ENCODE results near the gene HPCAL1. TPM values are rescaled to one million over a fixed set of nuclear protein-coding genes. Genes with fewer than 3 reads are reported as not detected.

HPCAL1 gene
- total RNA-seq, 1 donor from 2014 or later = 401 TPM

GRCh38 chr2:10405448-10405847 lies 102.7 kb downstream of the HPCAL1 start:
- Histone ChIP-seq H3K9me3 (no peaks in the 10 kb centered on the region), H3K4me3 (peak overlapping the region in 1 of 2 donors; percentile 44), H3K4me1 (peaks cover 19 to 36% of the 10 kb centered on the region in 2 donors), H3K27me3 (no peaks in the 10 kb centered on the region), H3K36me3 (no peaks in the 10 kb centered on the region), H3K27ac (peak overlapping the region; percentile 79 to 88)
- DNase-seq (ENCODE audit: low spot score in 2 of 2) = peak; percentile 65 to 95
- intact Hi-C loops (cut with DNase I) = loop anchor here (1.0 to 5.0 kb wide), 5 partner anchors 43 to 848 kb away; partner anchors contain the start of genes ADAM17, CYS1, ODC1 and PDIA6
- TF ChIP-seq CTCF (IDR thresholded peaks at IDR 0.05) = no peak

DNA sequence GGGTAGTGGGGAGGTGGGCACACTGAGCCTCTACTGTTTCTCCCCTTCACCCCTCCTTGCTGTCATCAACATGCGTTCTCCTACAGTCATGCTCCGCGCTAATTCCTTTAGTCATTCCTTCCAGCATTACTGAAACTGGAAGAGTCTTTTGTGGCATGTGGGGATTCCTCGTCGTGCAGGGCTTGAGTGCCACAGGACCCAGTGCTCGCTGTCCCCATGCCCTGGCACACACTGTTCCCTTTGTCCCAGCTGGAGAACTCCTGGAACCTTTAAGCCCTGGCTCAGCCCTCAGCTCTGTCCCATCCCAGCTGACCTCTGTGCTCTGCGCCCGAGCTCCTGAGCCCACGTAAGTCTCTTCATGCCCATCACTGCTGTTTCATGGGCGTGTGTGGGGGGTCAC lies 103.3 kb downstream of the HPCAL1 start:
- Histone ChIP-seq H3K4me3 (peak overlapping the region in 1 of 2 donors; percentile 32), H3K4me1 (peaks cover 19 to 36% of the 10 kb centered on the region in 2 donors), H3K36me3 (no peaks in the 10 kb centered on the region), H3K27ac (peak overlapping the region; percentile 79 to 86), H3K9me3 (no peaks in the 10 kb centered on the region), H3K27me3 (no peaks in the 10 kb centered on the region)
- no peak for TF ChIP-seq CTCF (IDR thresholded peaks at IDR 0.05)
- DNase-seq (ENCODE audit: low spot score in 2 of 2) = peak in 1 of 2 donors; percentile 73
- intact Hi-C loops (cut with DNase I) = loop anchor here (5.0 kb wide), 3 partner anchors 406 to 849 kb away; partner anchors contain the start of genes ADAM17 and PDIA6

DNA sequence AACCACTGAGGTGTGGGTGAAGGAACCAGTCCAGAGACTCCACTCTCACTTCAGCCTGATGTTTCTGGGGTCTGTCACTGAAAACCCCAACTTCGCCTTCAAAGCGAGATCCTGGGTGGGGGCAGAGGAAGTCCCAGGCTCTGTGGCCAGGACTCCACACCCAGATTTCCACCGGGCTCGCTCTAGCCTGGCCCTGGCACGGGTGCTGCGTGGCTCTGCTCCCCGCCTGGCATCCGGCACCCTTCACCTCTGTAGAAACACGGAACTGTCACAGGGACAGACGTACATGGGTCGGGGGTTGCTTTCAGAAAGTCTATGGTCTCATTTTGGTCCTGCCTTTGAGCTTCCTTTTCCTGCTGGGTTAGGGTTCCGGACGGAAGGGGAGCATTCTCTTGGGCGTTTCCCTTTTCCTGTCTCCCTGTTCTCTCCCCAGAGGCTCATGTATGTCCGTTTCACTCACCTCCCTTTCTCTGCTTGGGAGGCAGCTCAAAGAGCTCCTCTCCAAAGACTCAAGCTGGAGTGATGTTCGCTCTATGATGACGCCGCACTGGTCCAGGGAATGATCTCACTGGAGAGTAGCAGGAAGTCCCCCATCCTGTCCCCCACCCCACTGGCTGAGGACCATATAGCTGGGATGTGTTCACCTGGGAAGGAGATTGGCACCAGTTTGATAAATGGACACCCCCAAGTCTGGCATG lies 103.9 kb downstream of the HPCAL1 start:
- Histone ChIP-seq H3K4me3 (peak overlapping the region in 1 of 2 donors; percentile 32), H3K9me3 (no peaks in the 10 kb centered on the region), H3K27ac (peak overlapping the region; percentile 79 to 86), H3K36me3 (no peaks in the 10 kb centered on the region), H3K4me1 (peaks cover 19 to 36% of the 10 kb centered on the region in 2 donors), H3K27me3 (no peaks in the 10 kb centered on the region)
- no peak for DNase-seq (ENCODE audit: low spot score in 2 of 2)
- intact Hi-C loops (cut with DNase I) = loop anchor here (5.0 kb wide), 3 partner anchors 406 to 849 kb away; partner anchors contain the start of genes ADAM17 and PDIA6
- no peak for TF ChIP-seq CTCF (IDR thresholded peaks at IDR 0.05)

DNA sequence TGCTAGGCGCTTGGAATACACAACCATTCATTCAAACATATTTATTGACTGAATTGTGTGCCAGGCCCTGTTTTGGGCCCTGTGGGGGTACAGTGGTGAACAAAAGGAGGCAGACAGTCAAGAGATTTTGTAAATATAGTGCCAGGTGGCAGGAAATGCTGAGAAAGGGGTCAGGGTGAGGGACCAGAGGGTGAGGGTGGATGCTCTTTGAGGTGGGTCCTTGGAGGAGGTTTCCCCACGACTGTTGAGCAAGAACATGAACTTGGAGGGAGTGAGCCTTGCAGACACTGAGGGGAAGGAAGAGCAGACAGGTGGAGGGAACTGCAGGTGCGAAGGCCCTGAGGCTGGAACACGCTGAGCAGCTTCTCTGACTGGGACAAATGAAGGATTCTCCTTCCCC lies 104.7 kb downstream of the HPCAL1 start:
- H3K27ac ChIP-seq = peak overlapping the region in 1 of 2 donors; percentile 52

More for the DNA sequence above, 104.7 kb downstream of the HPCAL1 start:
- Histone ChIP-seq H3K36me3 (no peaks in the 10 kb centered on the region), H3K27me3 (no peaks in the 10 kb centered on the region), H3K4me1 (peaks cover 19 to 36% of the 10 kb centered on the region in 2 donors), H3K4me3 (no peak overlapping the region), H3K9me3 (no peaks in the 10 kb centered on the region)
- no peak for DNase-seq (ENCODE audit: low spot score in 2 of 2)
- no peak for TF ChIP-seq CTCF (IDR thresholded peaks at IDR 0.05)
- intact Hi-C loops (cut with DNase I) = loop anchor here (5.0 kb wide), 3 partner anchors 405 to 850 kb away; partner anchors contain the start of genes ADAM17 and PDIA6
